Measurements from ENCODE around the gene SOWAHD.
"Not testable (repeated sequence)": the region's sequence is repeated elsewhere in the genome, so short reads cannot be mapped to it uniquely, and the experiment has no call there.

The SOWAHD gene

GRCh38 chrX:119759248-119759766, 919 bp downstream of the SOWAHD start:
- no peak for DNase-seq

GRCh38 chrX:119760026-119760877, 1.9 kb downstream of the SOWAHD start:
- no peak for DNase-seq

GRCh38 chrX:119762718-119763117, 4.3 kb downstream of the SOWAHD start:
- no peak for DNase-seq

GRCh38 chrX:119763181-119763580, 4.8 kb downstream of the SOWAHD start:
- peak; percentile 68 for DNase-seq

- DNase-seq, result no peak
These were observed 5.5 kb downstream of the SOWAHD start for GRCh38 chrX:119763836-119764387.

- not testable (repeated sequence) for DNase-seq
These were observed 10.0 kb downstream of the SOWAHD start for GRCh38 chrX:119768436-119768835.

- not testable (repeated sequence) for DNase-seq
These were observed 11.0 kb downstream of the SOWAHD start for GRCh38 chrX:119769388-119769787.

- no peak for DNase-seq
These were observed 17.3 kb downstream of the SOWAHD start for GRCh38 chrX:119775517-119776238.

- no peak for DNase-seq
These were observed 20.4 kb downstream of the SOWAHD start for GRCh38 chrX:119778829-119779228.

GRCh38 chrX:119783026-119783425, 24.6 kb downstream of the SOWAHD start:
- no peak for DNase-seq

- peak; percentile 67 for DNase-seq
These were observed 26.5 kb downstream of the SOWAHD start for GRCh38 chrX:119784747-119785446.

- DNase-seq, result no peak
These were observed 32.6 kb downstream of the SOWAHD start for GRCh38 chrX:119790977-119791436.

GRCh38 chrX:119791437-119792231, 33.2 kb downstream of the SOWAHD start, which contains the start of gene RPL39:
Gene RPL39, minus strand, starts transcription at chrX:119791630. Its CDS starts 54 bp downstream, at chrX:119791576.
- peak; percentile 92 for DNase-seq

- no peak for DNase-seq
These were observed 43.1 kb downstream of the SOWAHD start for GRCh38 chrX:119801253-119802221.

- DNase-seq, result no peak
These were observed 44.2 kb downstream of the SOWAHD start for GRCh38 chrX:119802546-119802945.

GRCh38 chrX:119808461-119808860, 50.1 kb downstream of the SOWAHD start:
- DNase-seq, result not testable (repeated sequence)

- DNase-seq, result no peak
These were observed 50.8 kb downstream of the SOWAHD start for GRCh38 chrX:119809185-119809666.

Data from islet precursor cell (in vitro differentiated cells).